Ovary (tissue), 3 donors: ENCODE data around the gene LCN6.

ENCODE experiments used
- EP300 ChIP-seq: sonication (generic); formaldehyde crosslinking; IDR thresholded peaks from one replicate; pipeline ENCODE4 v1.6.1; 2017; ENCODE audit warnings: antibody characterized with exemption
- POLR2A ChIP-seq: fragments of 450-650 bp; IDR thresholded peaks from one replicate; pipeline ENCODE4 v1.6.1; 2017; ENCODE audit warnings: antibody characterized with exemption, mild to moderate bottlenecking, moderate library complexity
- TF ChIP-seq, protein P1 (sequence below), 3 donors: fragments of 450-650 bp in 2 of 3; fragments of 200-600 bp in 1 of 3; IDR thresholded peaks; one replicate each; pipeline versions ENCODE4 v1.5.1 to v1.8.0; 2016 to 2022; ENCODE audit warnings: antibody characterized with exemption in 3 of 3, mild to moderate bottlenecking in 1 of 3
- donor health status: DM: no; HTN: no; CAD: no.

DNA sequence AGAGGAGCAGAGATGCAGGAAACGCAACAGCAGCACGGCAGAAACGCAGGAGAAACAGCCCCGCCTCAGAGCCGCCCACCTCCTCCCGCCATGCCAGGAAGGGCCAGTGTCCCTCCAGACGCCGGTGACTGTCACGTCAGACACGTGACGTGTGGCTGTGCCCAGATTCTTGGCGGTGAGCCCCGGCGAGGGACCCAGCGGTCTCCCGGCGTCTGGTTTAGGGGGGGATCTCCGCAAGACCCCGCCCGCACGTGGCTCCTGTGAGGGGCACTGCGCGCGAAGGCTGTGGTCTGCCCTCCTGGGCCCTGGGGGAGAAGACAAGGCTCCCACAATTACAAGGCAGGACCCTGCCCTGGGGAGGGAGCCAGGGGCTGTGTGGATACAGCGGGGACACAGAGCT lies 12.1 kb upstream of the LCN6 start:
- TF ChIP-seq, protein P1, sequence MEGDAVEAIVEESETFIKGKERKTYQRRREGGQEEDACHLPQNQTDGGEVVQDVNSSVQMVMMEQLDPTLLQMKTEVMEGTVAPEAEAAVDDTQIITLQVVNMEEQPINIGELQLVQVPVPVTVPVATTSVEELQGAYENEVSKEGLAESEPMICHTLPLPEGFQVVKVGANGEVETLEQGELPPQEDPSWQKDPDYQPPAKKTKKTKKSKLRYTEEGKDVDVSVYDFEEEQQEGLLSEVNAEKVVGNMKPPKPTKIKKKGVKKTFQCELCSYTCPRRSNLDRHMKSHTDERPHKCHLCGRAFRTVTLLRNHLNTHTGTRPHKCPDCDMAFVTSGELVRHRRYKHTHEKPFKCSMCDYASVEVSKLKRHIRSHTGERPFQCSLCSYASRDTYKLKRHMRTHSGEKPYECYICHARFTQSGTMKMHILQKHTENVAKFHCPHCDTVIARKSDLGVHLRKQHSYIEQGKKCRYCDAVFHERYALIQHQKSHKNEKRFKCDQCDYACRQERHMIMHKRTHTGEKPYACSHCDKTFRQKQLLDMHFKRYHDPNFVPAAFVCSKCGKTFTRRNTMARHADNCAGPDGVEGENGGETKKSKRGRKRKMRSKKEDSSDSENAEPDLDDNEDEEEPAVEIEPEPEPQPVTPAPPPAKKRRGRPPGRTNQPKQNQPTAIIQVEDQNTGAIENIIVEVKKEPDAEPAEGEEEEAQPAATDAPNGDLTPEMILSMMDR (IDR thresholded peaks at IDR 0.05), result no peak
- no peak for TF ChIP-seq POLR2A
- TF ChIP-seq EP300, result no peak
